ENCODE data around the gene CACNG4. TPM values are rescaled to one million over a fixed set of nuclear protein-coding genes. Genes with fewer than 3 reads are reported as not detected.

Gene CACNG4
- total RNA-seq, 1 experiment from 2014 or later: 46.3 TPM

DNA sequence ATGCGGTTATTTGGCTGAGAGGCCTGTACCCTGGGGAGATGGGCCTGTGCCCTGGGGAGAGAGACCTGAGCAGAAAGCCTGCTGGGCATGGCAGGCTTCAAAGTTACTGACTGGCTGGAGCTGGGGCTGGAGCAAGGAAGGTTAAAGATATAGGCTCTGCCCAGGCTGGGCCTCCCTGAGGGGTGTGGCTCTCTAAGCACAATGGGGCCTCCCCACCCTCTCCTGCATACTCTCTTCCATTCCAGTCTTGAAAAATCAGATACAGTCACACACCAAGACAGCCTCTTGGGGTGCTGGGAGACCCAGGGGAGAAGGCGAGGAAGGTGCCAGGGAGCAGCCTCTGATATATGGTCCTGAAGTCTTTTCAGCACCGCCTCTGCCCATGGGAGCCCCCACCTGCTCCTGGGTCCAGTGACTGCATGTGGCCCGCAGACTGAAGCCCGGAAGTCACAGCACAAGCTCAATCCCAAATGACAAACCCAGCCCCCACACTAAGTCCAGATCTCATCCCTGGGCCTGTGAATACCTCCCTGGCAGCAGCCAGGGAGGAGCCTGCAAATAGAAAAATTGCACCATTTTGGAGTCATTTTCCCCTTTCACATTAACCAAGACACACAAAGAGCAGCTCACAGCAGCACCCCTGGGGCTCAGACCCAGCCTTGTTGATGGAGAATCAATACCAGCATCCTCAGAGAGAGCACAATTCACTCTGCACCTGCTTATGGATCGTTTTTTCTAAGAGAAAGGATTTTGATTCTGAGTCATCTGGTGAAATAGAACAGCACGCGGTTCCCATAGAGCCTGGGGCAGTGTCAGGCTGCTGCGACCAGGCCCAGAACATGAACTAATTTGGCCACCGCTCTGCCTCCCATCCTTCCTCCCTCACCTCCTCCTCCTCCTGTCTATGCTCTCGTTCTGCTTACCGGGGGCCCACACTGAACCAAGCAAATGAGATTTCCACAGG is 54.2 kb downstream of the CACNG4 start:
- POLR2A ChIA-PET (ENCODE audit: unreplicated experiment): no interaction called here
- no TSS peak for BruUV-seq (replicated peaks)

DNA sequence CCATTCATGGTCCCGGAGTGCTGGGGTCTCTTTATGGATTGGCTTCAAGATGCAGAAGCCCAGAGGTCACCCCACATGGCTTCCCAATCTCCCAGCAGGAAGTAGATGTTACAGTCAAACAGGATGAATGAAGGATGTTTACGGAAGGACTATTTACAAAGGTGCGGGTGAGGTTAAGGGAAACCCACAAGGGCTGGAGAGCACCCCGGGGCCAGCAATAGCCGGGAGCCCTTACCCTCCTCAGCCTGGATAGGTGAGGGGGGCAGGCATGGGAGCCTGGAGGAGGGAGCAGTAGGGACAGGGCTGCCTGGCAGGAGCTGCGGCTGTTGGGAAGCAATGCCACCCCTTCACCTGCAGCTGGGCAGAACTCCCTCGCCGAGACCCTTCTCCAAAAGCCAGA is 55.3 kb downstream of the CACNG4 start:
- POLR2A ChIA-PET (ENCODE audit: unreplicated experiment): no interaction called here
- Histone ChIP-seq H3K36me3 (ENCODE audit: low read depth) (no peaks in the 10 kb centered on the region), H3K9me3 (ENCODE audit: insufficient read depth, low read depth) (no peaks in the 10 kb centered on the region), H4K20me1 (ENCODE audit: insufficient read depth) (no peaks in the 10 kb centered on the region), H3K27me3 (ENCODE audit: insufficient read depth, low read depth) (no peaks in the 10 kb centered on the region), H3K4me3 (no peak overlapping the region), H3K27ac (no peak overlapping the region), H3K9me2 (ENCODE audit: insufficient read depth) (no peaks in the 10 kb centered on the region), H3K4me2 (no peak overlapping the region), H2AFZ (no peak overlapping the region), H3F3A (ENCODE audit: insufficient read depth, low read depth) (no peaks in the 10 kb centered on the region; the same call in 1 of the 2 replicates), H3K4me1 (replicated peaks; ENCODE audit: insufficient read depth) (no peaks in the 10 kb centered on the region), H3K79me2 (ENCODE audit: low read depth) (no peaks in the 10 kb centered on the region)
- no TSS peak for BruUV-seq (replicated peaks)
- DNase-seq: no peak
- intact Hi-C loops (cut with micrococcal nuclease; ENCODE audit: unreplicated experiment): no loop called here
- CTCF ChIA-PET: interaction anchor here (0.7 kb wide), 1 partner anchor 105 kb away, joined by 3 read pairs; no protein-coding TSS in a partner anchor
- no peak for TF ChIP-seq EZH2 (IDR thresholded peaks at IDR 0.05; ENCODE audit: low read depth)
- TF ChIP-seq, protein P1, sequence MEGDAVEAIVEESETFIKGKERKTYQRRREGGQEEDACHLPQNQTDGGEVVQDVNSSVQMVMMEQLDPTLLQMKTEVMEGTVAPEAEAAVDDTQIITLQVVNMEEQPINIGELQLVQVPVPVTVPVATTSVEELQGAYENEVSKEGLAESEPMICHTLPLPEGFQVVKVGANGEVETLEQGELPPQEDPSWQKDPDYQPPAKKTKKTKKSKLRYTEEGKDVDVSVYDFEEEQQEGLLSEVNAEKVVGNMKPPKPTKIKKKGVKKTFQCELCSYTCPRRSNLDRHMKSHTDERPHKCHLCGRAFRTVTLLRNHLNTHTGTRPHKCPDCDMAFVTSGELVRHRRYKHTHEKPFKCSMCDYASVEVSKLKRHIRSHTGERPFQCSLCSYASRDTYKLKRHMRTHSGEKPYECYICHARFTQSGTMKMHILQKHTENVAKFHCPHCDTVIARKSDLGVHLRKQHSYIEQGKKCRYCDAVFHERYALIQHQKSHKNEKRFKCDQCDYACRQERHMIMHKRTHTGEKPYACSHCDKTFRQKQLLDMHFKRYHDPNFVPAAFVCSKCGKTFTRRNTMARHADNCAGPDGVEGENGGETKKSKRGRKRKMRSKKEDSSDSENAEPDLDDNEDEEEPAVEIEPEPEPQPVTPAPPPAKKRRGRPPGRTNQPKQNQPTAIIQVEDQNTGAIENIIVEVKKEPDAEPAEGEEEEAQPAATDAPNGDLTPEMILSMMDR (conservative IDR thresholded peaks at IDR 0.05): no peak

More for the DNA sequence above, 54.2 kb downstream of the CACNG4 start:
- Histone ChIP-seq H3K9me2 (ENCODE audit: insufficient read depth) (no peaks in the 10 kb centered on the region), H3K4me3 (no peak overlapping the region), H3K36me3 (ENCODE audit: low read depth) (no peaks in the 10 kb centered on the region), H3K27me3 (ENCODE audit: insufficient read depth, low read depth) (no peaks in the 10 kb centered on the region), H2AFZ (no peak overlapping the region), H3K79me2 (ENCODE audit: low read depth) (no peaks in the 10 kb centered on the region), H3K9me3 (ENCODE audit: insufficient read depth, low read depth) (no peaks in the 10 kb centered on the region), H3K27ac (no peak overlapping the region), H3F3A (ENCODE audit: insufficient read depth, low read depth) (no peaks in the 10 kb centered on the region; the same call in 1 of the 2 replicates), H3K4me2 (no peak overlapping the region), H4K20me1 (ENCODE audit: insufficient read depth) (no peaks in the 10 kb centered on the region), H3K4me1 (replicated peaks; ENCODE audit: insufficient read depth) (no peaks in the 10 kb centered on the region)
- DNase-seq: no peak
- intact Hi-C loops (cut with micrococcal nuclease; ENCODE audit: unreplicated experiment): no loop called here
- CTCF ChIA-PET: no interaction called here
- no peak for TF ChIP-seq EZH2 (IDR thresholded peaks at IDR 0.05; ENCODE audit: low read depth)
- TF ChIP-seq, protein P1 (conservative IDR thresholded peaks at IDR 0.05): no peak

GRCh38 chr17:67020293-67020766 is 55.8 kb downstream of the CACNG4 start:
- TF ChIP-seq EZH2 (IDR thresholded peaks at IDR 0.05; ENCODE audit: low read depth): no peak
- TF ChIP-seq, protein P1 (conservative IDR thresholded peaks at IDR 0.05): no peak
- Histone ChIP-seq H2AFZ (no peak overlapping the region), H3K9me2 (ENCODE audit: insufficient read depth) (no peaks in the 10 kb centered on the region), H3K79me2 (ENCODE audit: low read depth) (no peaks in the 10 kb centered on the region), H3K4me1 (replicated peaks; ENCODE audit: insufficient read depth) (no peaks in the 10 kb centered on the region), H3K36me3 (ENCODE audit: low read depth) (no peaks in the 10 kb centered on the region), H3K9me3 (ENCODE audit: insufficient read depth, low read depth) (no peaks in the 10 kb centered on the region), H3F3A (ENCODE audit: insufficient read depth, low read depth) (no peaks in the 10 kb centered on the region; the same call in 1 of the 2 replicates), H4K20me1 (ENCODE audit: insufficient read depth) (no peaks in the 10 kb centered on the region), H3K4me3 (no peak overlapping the region), H3K4me2 (no peak overlapping the region), H3K27ac (no peak overlapping the region), H3K27me3 (ENCODE audit: insufficient read depth, low read depth) (no peaks in the 10 kb centered on the region)
- ChIA-PET CTCF (interaction anchor here (0.7 kb wide), 1 partner anchor 105 kb away, joined by 3 read pairs; no protein-coding TSS in a partner anchor), POLR2A (ENCODE audit: unreplicated experiment) (no interaction called here)
- DNase-seq: no peak
- BruUV-seq (replicated peaks): no TSS peak
- intact Hi-C loops (cut with micrococcal nuclease; ENCODE audit: unreplicated experiment): no loop called here

All from PC-9 (cell line).